Measurements from ENCODE around the gene RAPGEF5. TPM values are rescaled to one million over a fixed set of nuclear protein-coding genes. Genes with fewer than 3 reads are reported as not detected.
A peak's percentile ranks its signal among the peaks of the same experiment; 100 is the strongest.

Gene RAPGEF5
- total RNA-seq, 1 donor from 2014 or later = 5.4 TPM

- Mint-ChIP-seq H3K36me3 (no peaks in the 10 kb centered on the region), H3K27me3 (ENCODE audit: low read depth) (no peaks in the 10 kb centered on the region), H3K27ac (peak overlapping the region; percentile 8), H3K4me1 (peaks cover 50% of the 10 kb centered on the region), H3K4me3 (no peak overlapping the region), H3K9me3 (no peaks in the 10 kb centered on the region)
- TF ChIP-seq CTCF (IDR thresholded peaks at IDR 0.05; ENCODE audit: unreplicated experiment) = no peak
- DNase-seq (ENCODE audit: low spot score in 2 of 2, unreplicated experiment in 2 of 2) = no peak
Observed at GRCh38 chr7:22143491-22143890, 213.5 kb downstream of the RAPGEF5 start.

DNA sequence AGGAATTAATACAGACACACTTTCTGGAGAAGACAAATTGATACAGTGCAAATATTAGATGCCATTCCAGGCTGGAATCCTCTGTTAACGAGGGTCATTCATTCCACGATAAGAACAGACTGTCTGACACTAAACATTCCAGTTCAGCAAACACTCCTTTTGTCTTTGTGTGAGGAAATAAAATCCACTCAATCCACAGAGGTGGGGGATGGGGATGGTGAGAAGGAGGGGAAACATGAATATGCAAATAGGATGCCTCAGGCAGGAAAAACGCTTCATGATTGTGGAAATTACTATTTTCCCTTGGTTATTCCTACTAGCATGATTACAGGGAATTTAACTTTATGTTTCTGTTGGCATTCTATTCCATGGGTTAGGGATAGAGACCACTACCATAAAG, 214.4 kb downstream of the RAPGEF5 start:
- no peaks in the 10 kb centered on the region for H3K27me3 Mint-ChIP-seq (ENCODE audit: low read depth)
- H3K36me3 Mint-ChIP-seq = peaks cover 2% of the 10 kb centered on the region
- H3K4me3 Mint-ChIP-seq = no peak overlapping the region
- TF ChIP-seq CTCF (IDR thresholded peaks at IDR 0.05; ENCODE audit: unreplicated experiment) = no peak
- DNase-seq (ENCODE audit: low spot score in 2 of 2, unreplicated experiment in 2 of 2) = no peak
- H3K9me3 Mint-ChIP-seq = no peaks in the 10 kb centered on the region
- H3K4me1 Mint-ChIP-seq = peaks cover 46% of the 10 kb centered on the region
- H3K27ac Mint-ChIP-seq = no peak overlapping the region

DNA sequence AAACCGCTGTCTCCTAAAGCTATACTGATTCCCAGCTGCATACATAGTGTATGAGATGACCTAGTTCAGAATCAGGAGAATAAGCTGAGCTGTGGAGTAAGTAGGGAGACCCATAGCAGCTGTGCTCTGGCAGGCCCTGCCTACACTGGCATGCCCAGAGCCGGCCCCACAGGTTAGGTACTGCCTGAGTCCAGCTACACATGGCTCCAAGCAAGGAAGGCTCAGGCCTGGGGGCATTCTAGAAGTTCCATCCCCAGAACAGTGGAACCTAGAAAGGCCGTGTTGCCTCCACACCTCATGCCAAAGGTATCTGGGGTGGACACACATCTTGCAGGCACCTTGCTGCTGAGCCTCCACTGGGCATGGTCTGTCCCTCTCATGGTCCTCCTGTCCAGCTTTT, 215.6 kb downstream of the RAPGEF5 start:
- H3K36me3 Mint-ChIP-seq = peaks cover 2% of the 10 kb centered on the region
- H3K27me3 Mint-ChIP-seq (ENCODE audit: low read depth) = no peaks in the 10 kb centered on the region
- no peak overlapping the region for H3K27ac Mint-ChIP-seq
- no peaks in the 10 kb centered on the region for H3K9me3 Mint-ChIP-seq
- no peak overlapping the region for H3K4me3 Mint-ChIP-seq
- peaks cover 45% of the 10 kb centered on the region for H3K4me1 Mint-ChIP-seq
- DNase-seq (ENCODE audit: low spot score in 2 of 2, unreplicated experiment in 2 of 2) = no peak
- TF ChIP-seq CTCF (IDR thresholded peaks at IDR 0.05; ENCODE audit: unreplicated experiment) = no peak

DNA sequence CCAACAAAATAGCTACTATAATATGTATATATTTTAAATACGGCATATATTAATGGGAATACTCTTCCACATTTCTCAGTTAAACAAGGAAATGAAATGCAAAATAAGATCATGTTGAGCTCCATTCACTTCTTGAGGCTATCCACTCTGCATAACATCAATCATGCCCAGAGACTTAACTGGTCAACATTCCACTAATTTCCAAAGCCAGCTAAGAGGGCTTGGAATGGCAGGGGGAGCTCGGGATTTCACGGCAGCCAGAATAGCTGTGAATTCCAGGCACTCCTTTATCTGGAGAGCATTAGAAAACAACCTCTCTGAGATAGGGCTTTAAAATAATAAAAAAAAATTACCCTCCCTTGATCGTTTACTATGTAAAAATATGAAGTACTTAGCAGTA, 216.4 kb downstream of the RAPGEF5 start:
- TF ChIP-seq CTCF (IDR thresholded peaks at IDR 0.05; ENCODE audit: unreplicated experiment) = no peak
- peaks cover 45% of the 10 kb centered on the region for H3K4me1 Mint-ChIP-seq
- H3K4me3 Mint-ChIP-seq = no peak overlapping the region
- H3K9me3 Mint-ChIP-seq = no peaks in the 10 kb centered on the region
- no peaks in the 10 kb centered on the region for H3K27me3 Mint-ChIP-seq (ENCODE audit: low read depth)
- peaks cover 2% of the 10 kb centered on the region for H3K36me3 Mint-ChIP-seq
- H3K27ac Mint-ChIP-seq = peak overlapping the region; percentile 80
- no peak for DNase-seq (ENCODE audit: low spot score in 2 of 2, unreplicated experiment in 2 of 2)

- no peaks in the 10 kb centered on the region for H3K27me3 Mint-ChIP-seq (ENCODE audit: low read depth)
- H3K4me1 Mint-ChIP-seq = peaks cover 45% of the 10 kb centered on the region
- TF ChIP-seq CTCF (IDR thresholded peaks at IDR 0.05; ENCODE audit: unreplicated experiment) = no peak
- no peak for DNase-seq (ENCODE audit: low spot score in 2 of 2, unreplicated experiment in 2 of 2)
- H3K27ac Mint-ChIP-seq = peak overlapping the region; percentile 57
- H3K36me3 Mint-ChIP-seq = peaks cover 2% of the 10 kb centered on the region
- no peaks in the 10 kb centered on the region for H3K9me3 Mint-ChIP-seq
- no peak overlapping the region for H3K4me3 Mint-ChIP-seq
Observed at GRCh38 chr7:22138886-22139285, 218.1 kb downstream of the RAPGEF5 start.

GRCh38 chr7:22138106-22138505, 218.8 kb downstream of the RAPGEF5 start:
- no peak for TF ChIP-seq CTCF (IDR thresholded peaks at IDR 0.05; ENCODE audit: unreplicated experiment)
- H3K4me1 Mint-ChIP-seq = peaks cover 37% of the 10 kb centered on the region
- DNase-seq (ENCODE audit: low spot score in 2 of 2, unreplicated experiment in 2 of 2) = no peak
- no peaks in the 10 kb centered on the region for H3K9me3 Mint-ChIP-seq
- H3K4me3 Mint-ChIP-seq = no peak overlapping the region
- peak overlapping the region; percentile 13 for H3K27ac Mint-ChIP-seq
- H3K36me3 Mint-ChIP-seq = peaks cover 2% of the 10 kb centered on the region
- no peaks in the 10 kb centered on the region for H3K27me3 Mint-ChIP-seq (ENCODE audit: low read depth)
